CD4-positive, alpha-beta T cell treated with Interleukin-15 for 4 hours (primary cell): ENCODE data around the gene FAM149A.

Experiments
- DNase-seq: peaks from one replicate; pipeline ENCODE4 v3.0.0-alpha.2; 2020; ENCODE audit warnings: low spot score

FAM149A gene

GRCh38 chr4:186105647-186106321, 1.3 kb downstream of the FAM149A start:
- DNase-seq = no peak

- no peak for DNase-seq
These were observed 3.4 kb downstream of the FAM149A start for GRCh38 chr4:186107947-186108346.

GRCh38 chr4:186108391-186108790, 3.9 kb downstream of the FAM149A start:
- DNase-seq = no peak

GRCh38 chr4:186109245-186109644, 4.7 kb downstream of the FAM149A start:
- no peak for DNase-seq

- no peak for DNase-seq
These were observed 12.2 kb downstream of the FAM149A start for GRCh38 chr4:186116697-186117096.

GRCh38 chr4:186118582-186118981, 14.1 kb downstream of the FAM149A start:
- no peak for DNase-seq

- DNase-seq = no peak
These were observed 16.6 kb downstream of the FAM149A start for GRCh38 chr4:186121057-186121456.

GRCh38 chr4:186128842-186129241, 24.3 kb downstream of the FAM149A start:
- DNase-seq = no peak

- DNase-seq = no peak
These were observed 27.4 kb downstream of the FAM149A start for GRCh38 chr4:186131935-186132334.

GRCh38 chr4:186132577-186133242, 28.2 kb downstream of the FAM149A start:
- DNase-seq = no peak

GRCh38 chr4:186134257-186134656, 29.8 kb downstream of the FAM149A start:
- no peak for DNase-seq

- no peak for DNase-seq
These were observed 30.4 kb downstream of the FAM149A start for GRCh38 chr4:186134861-186135260.

- DNase-seq = no peak
These were observed 32.8 kb downstream of the FAM149A start for GRCh38 chr4:186137196-186137794.

GRCh38 chr4:186144198-186144945, 39.9 kb downstream of the FAM149A start:
- DNase-seq = no peak

GRCh38 chr4:186144946-186145569, 40.6 kb downstream of the FAM149A start:
- DNase-seq = no peak

GRCh38 chr4:186146458-186146857, 42.0 kb downstream of the FAM149A start:
- no peak for DNase-seq

GRCh38 chr4:186148336-186148975, 44.0 kb downstream of the FAM149A start:
- DNase-seq = no peak

- DNase-seq = no peak
These were observed 45.4 kb downstream of the FAM149A start for GRCh38 chr4:186149872-186150271.

GRCh38 chr4:186150926-186151325, 46.4 kb downstream of the FAM149A start:
- no peak for DNase-seq

GRCh38 chr4:186151499-186151898, 47.0 kb downstream of the FAM149A start:
- DNase-seq = no peak

- DNase-seq = no peak
These were observed 53.7 kb downstream of the FAM149A start for GRCh38 chr4:186158021-186158813.
